Raji (cell line): ENCODE data around the gene ECPAS.

Experiments used
- POLR2A ChIP-seq: IDR thresholded peaks from 2 replicates; pipeline ENCODE4 v1.6.1; 2011; ENCODE audit warnings: low read depth, low read length, control low read depth; ENCODE audit not compliant: insufficient read depth

The ECPAS gene

DNA sequence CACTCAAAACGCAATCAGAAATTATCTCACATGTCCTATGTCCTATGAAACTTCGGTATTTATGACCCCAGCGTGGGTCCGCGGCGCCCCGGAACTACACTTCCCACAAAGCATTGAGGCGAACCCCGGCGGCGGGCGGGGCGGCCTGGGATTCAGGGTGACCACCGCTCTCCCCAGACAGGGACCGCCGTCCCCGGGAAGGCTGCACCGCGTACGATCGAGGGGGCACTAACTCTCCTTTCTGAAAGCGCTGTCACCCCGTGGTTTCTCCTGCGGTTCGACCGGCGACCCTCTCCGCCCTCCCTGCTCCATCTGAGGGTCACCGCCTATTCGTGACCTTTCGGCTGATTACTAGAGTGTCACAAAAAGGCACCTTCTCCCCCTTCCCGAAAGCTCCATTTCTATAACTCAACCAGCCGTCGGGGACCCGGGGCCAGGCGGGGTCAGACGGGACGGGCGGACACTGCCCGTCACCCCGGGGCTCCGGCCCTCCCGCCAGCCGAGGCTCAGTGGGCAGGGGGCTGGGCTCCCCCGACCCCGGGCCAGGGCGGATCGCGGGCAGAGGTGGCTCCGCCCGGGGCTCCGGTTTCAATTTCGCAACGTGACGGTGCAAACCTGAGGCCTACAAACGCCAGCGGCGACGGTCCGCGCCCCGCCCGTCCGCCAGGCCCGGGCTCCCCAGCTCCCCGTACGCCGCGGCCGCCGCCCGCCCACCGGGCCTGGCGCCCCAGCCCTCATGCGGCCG, 1.3 kb downstream of the ECPAS start:
- peak; percentile 56 for TF ChIP-seq POLR2A

DNA sequence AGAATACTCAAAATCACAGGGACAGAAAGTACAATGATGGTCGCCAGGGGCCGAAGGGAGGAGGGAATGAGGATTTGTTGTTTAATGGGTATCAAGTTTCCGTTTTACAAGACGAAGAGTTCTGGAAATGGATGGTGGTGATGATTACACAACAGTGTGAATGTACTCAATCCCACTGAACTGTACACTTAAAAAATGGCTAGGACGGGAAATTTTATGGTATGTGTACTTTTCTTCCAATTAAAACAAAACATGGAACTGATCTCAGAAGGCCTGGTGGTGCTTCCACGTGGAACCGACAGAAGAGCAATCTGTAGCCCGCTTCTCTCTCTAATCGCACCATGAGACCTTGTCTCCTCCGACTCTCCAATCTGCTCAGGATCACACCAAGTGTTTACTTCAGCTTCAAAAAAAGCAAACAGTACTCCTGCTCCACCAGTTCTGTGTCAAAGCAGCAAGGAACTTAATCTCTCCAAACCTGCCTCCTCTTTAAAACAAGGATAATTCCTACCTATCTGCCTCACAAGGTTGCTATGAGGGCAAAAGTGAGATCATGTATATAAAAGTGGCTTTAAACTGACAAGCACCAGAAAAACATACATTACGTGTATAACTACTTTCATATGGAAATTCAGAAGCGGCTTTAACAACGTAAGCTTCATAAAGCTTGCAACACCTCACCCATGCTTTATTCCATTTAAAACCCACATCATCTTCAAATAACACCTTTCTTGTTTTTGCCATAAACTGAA, 2.1 kb downstream of the ECPAS start:
- no peak for TF ChIP-seq POLR2A

DNA sequence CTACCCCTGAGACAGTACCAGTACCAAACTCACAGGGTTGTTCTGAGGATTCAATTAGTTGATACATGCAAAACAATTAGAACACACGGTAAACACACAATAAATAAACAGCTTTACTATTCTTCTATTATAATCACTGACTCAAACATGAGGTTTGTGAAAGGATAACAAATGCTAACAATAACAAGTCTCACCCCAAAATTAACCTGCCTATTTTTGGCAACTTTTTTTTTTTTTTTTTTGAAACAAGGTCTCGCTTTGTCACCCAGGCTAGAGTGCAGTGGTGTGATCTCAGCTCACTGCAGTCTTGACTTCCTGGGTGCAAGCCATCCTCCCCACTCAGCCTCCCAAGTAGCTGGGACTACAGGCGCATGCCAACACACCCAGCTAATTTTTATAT, 6.5 kb downstream of the ECPAS start:
- TF ChIP-seq POLR2A = no peak

DNA sequence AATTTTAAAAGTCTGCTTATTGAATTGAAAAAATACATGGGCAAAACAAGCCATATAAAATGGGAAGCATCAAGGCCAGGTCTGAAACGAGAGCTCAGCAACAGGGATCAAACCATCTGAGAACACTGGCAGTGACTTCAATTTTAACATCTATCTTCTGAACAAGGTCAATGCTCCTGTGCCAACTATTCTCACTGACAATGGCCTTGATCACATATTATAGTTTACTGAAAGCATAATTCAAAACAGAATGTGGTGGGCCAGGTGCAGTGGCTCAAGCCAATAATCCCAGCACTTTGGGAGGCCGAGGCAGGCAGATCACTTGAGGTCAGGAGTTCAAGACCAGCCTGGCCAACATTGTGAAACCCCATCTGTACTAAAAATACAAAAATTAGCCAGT, 9.0 kb downstream of the ECPAS start:
- TF ChIP-seq POLR2A = no peak

DNA sequence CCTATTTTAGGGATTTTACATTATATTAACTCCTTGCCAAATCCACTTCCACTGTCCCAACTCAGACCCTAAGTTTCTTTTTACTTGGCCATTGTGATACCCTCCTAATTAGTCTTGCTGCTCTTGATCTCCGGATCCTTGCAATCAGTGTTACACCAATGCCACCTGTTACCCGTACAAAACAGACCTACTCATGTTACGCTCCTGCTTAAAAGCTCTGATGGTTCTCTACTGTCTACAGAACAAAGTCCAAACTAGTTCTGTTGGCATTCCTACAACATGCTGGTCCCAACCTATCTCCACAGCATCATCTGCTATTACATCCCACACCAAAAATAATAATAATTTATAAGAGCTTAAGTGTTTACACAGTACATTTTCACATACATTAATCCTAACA, 9.8 kb downstream of the ECPAS start:
- TF ChIP-seq POLR2A = no peak

DNA sequence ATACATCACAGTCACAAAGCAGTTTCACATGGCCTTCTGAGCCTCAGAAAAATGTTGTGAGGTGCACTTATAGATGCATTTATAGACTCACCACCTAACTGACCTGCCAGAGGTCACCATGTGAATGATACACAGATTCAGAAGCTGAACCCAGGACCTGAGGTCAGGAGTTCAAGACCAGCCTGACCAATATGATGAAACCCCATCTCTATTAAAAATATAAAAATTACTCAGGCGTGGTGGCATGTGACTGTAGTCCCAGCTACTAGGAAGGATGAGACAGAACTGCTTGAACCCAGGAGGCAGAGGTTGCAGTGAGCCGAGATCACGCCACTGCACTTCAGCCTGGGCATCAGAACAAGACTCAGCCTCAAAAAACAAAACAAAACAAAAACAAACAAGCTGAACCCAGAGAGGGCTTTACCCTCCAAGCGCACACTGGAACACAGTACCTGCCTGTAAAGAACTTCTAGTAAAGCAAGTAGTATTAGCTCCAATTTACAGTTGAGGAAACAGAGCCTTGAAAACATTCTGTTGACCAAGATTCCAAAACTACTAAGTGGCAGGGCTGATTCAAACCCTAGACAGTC, 16.3 kb downstream of the ECPAS start:
- no peak for TF ChIP-seq POLR2A

DNA sequence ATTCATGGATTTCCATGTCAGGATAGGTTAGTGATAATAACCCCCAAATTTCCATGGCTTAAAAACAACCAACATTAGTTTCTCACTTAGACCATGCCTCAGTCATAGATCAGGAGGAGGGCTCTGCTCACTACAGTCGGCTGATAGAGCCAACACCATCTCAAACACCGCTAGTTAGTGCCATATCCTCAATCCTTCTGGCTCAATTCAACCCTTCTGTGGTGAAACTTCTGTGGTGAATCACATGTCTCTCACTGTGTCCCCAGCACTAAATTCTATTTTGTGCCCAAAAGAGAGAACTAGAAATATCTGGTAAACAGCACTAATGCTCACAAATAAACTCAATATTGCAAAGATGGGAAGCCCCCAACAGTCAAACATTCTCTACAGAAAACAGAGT, 21.1 kb downstream of the ECPAS start:
- no peak for TF ChIP-seq POLR2A

DNA sequence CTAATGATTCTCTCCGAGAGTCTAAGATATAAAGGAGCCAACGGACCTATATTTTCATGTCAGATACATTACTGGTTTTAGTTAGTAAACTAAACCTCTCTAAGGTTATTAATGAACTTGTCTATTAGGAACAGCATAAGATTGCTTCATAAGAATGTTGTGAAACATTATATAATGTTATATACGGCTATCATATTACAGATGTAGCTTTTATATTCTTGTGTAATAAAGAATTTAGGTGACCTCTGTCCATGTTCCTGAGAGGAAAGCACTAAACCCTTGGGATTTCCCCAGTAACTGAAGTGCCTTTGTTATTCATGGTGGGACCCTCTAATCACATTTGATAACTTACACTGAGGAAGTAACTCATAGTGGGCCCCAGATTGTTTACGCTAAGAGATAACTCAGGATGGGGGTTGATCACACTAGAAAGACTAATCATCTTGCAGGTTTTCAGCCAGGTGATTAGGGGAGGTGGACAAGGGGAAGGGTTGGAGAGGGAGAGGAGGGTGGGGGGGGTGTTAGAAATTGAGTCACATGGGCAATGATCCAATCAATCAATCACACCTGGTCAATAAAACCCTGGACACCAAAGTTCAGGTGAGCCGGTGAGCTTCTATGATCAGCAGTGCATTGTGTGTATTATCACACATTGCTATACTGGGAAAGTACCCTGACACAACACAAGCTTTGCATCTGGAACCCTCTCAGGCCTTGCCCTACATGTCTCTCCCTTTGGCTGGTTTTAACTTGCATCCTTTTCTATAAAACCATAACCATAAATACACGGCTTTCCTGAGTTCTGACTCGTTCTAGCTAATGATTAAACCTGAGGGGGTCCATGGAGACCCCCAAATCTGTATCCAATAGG, 25.8 kb downstream of the ECPAS start:
- no peak for TF ChIP-seq POLR2A

DNA sequence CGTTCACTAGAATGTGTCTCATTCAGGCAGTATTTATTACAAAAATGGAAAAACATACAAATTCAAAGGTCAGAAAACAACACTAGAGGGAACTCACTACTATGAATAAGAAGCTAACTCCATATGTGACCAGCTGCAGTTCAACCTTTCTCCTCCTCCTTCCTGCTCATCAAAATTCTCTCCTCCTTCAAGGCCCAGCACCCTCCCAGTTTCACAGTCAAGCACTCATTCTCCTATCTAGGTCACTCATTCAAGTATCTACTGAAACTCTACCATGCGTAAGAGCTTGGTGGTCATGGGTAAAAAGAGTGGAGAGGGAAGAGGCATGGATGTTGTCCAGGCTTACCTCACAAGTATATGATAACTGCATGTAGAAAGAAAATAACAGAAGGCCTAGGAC, 27.7 kb downstream of the ECPAS start:
- TF ChIP-seq POLR2A = no peak

DNA sequence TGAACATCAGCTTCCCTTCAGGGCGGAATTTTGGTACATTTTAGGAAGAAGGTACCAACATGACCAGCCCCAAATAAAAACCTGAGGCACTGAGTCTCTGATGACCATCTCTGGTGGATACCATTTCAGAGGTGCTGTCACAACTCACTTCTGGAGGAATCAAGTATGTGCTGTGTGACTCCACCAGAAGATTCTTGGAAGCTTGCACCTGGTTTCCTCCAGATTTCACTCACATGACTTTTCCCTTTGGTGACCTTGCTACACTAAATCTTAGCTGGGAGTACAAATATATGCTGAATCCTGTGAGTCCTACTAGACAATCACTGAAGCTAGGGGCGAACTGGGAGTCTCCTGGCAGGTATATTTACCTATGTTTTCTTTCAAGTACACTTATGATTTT, 28.5 kb downstream of the ECPAS start:
- no peak for TF ChIP-seq POLR2A

DNA sequence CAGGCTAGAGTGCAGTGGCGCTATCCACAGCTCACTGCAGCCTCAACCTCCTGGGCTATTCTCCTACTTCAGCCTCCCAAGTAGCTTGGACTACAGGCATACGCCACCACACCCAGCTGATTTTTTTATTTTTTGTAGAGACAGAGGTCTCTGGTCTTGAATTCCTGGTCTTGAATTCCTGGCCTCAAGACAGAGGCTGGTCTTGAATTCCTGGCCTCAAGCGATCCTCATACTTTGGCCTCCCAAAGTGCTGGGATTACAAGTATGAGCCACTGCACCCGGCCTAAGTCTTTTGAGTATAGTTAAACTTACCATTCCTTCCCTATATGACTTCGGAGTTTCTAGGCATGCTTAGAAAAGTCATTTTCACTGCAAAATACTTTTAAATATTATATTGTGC, 29.4 kb downstream of the ECPAS start:
- no peak for TF ChIP-seq POLR2A

DNA sequence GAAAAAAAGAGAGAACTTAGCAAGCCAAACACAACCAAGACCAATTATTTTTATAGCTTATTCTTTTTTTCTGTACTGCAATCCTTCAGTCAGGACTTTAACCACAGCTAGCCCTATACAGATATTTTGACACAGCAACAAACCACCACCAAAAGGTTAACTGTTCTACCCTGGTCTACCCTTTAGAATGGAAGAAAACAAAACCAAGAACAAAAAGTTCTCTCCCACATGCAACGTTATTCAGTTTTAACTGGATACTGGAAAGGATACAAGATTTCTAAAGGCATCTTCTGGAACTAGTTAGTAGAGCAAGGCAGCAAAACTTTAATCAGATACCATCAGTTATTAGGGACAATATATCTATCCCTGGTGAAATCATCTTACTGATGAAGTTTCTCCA, 32.6 kb downstream of the ECPAS start:
- TF ChIP-seq POLR2A = no peak

DNA sequence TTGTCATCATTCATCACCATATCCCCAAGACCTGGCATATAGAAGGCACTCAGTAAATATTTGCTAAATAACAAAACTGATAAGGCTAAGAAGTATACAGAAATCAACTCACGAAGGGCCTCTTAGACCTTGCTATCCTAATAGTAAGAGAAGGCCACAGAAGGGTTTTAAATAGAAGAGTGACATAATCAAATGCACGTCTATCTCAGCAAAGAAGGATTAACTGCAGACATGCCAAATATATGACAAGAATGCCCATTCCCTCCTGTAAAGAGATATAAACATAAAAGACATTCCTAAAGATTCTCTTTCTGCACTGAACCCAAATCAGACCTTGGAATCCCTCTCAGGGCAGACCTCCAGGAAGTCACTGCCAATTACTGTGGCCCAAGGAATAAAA, 34.1 kb downstream of the ECPAS start:
- no peak for TF ChIP-seq POLR2A

DNA sequence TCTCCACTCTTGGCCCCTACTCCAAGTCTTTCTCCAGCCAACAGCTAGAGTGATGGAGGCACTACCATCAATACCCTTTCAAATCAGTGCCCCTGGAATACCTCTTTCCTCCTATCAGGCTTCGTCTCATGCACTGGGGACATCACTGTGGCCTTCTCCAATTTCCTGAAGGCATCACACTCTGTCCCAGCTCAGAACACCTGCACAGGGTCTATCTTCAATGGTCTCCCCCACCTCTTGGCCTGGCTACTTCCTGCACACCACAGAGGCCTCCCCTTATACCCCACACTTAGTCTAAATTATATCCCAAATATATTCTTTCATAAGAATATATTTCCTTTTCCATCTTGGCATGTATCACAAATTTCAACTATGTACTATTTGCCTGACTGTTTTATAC, 34.5 kb downstream of the ECPAS start:
- no peak for TF ChIP-seq POLR2A

DNA sequence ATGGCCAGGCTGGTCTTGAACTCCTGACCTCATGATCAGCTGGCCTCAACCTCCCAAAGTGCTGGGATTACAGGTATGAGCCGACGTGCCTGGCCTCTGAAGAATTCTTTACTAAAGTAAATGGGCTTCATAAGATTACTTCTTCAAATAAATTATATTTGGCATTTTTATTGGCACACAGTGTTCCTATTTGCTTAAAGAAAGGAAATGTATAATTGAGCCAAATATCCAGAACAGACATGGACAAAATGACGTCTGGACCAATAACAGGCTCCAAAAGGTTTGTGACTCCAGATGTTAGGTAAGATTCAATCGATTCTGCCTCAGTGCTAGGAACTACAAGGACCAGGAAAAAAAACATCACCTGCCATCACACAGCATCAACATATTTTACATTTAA, 40.7 kb downstream of the ECPAS start:
- TF ChIP-seq POLR2A = no peak

DNA sequence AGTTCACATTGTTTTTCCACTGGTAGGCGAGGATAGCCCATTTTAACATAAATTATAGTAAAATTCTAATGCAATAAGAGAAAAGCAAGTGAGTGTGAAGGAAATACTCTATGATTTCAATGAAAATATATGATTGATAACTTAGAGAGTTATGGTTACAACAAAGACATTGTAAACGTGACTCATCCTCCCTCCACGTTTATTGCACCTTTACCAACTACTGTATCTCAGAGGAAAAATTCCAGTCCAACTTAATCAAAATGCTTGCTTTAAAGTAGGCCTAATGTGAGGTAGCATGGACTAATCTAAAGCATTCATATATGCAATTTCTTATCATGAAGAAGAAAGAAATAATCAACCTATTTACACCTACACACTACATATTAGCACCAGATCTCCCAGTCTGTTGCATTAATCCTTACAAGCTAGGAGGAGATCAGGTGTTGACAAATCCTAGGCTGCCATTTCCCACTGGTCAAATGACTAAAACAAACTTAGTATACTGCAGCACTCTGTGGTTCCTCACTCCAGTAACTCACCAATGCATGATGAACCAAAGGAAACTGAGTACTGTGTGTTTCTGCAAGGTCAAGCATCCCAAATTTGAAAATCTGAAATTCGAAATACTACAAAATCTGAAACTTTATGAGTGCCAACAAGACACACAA, 41.7 kb downstream of the ECPAS start:
- no peak for TF ChIP-seq POLR2A

DNA sequence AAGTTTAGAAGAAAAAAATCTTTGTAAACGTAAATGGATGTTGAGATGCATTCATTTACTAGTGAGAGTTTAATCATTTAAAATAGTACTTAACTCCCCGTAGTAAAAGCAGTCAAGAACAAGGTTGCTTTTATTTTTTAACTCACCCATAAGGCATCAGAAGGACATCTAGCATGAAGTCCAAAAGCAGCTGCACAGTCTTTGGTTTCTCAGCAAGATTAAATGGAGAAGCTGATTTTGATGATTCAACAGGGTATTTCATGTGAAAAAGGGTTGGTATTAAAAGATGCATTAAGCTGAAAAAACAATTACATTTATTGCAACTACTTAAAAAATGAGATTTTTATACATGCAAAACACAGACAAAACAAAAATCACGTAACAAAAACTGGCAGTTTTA, 44.0 kb downstream of the ECPAS start:
- no peak for TF ChIP-seq POLR2A
